ENCODE measurements around the gene HMGN4. TPM values are rescaled to one million over a fixed set of nuclear protein-coding genes. Genes with fewer than 3 reads are reported as not detected.

The HMGN4 gene
- total and polyA plus RNA-seq, 9 of the 15 experiments (the other 6 are each of a cell fraction or from before 2014, with no cell fraction given): 35.4 to 134 (median 94.1) TPM

DNA sequence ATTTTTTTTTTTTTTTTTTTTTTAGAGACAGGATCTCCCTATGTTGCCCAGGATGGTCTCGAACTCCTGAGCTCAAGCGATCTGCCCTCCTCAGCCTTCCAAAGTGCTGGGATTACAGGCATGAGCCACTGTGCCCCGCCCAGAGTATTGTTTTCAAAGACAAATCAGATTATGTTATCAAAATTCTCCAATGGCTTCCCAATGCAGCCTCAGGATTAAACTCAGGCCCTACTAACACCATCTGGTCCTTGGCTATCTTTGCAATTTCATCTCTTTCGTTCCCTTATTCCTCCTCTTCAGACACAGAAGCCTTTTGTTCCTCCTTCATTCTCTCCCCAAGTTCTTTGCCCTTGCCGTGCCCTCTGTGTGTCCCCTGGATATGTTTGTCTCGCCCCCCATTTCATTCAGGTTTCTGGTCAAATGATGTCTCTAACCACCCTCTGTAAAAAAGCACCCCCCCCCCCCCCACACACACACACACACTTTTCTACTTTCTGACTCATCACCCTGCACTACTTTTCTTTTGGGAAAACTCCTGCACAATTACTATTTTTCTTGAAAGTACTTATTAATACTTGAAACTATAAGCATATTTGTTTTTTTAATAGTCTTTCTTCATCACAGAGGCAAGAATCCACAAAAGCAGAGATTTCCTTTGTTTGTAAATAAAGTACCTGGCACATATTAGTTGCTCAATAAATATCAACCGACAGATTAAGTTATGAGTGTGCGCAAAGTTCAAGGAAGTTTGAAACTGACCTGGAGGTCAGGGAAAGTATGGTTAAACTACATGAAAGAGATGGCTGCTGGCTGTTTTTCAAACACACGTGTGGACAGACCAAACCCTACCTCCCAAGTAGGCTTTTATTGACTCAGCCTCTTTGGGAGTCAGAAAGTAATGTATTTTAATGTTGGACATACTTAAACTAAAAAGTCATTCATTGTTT is 21.4 kb upstream of the HMGN4 start (continued):
- TF ChIP-seq HOMEZ (CRISPR knock-in tag; IDR thresholded peaks at IDR 0.05) (no peak), TOE1 (IDR thresholded peaks at IDR 0.05; ENCODE audit: borderline replicate concordance) (no peak), TOE1 (CRISPR knock-in tag; IDR thresholded peaks at IDR 0.05; ENCODE audit: borderline replicate concordance, low read depth) (no peak), ZNF77 (CRISPR knock-in tag; IDR thresholded peaks at IDR 0.05) (no peak), KDM5B (IDR thresholded peaks at IDR 0.05; ENCODE audit: insufficient replicate concordance, low read depth, low read length) (no peak), POLR2H (tag; IDR thresholded peaks at IDR 0.05; ENCODE audit: low read depth) (no peak), C11orf30 (IDR thresholded peaks at IDR 0.05; ENCODE audit: low read depth) (no peak), ZC3H8 (IDR thresholded peaks at IDR 0.05) (no peak), NFXL1 (CRISPR knock-in tag; IDR thresholded peaks at IDR 0.05) (no peak), ATF3 (IDR thresholded peaks at IDR 0.05) (peak; percentile 86), ATF3 (CRISPR knock-in tag; conservative IDR thresholded peaks at IDR 0.05) (no peak), ZBTB33 (CRISPR knock-in tag; IDR thresholded peaks at IDR 0.05) (no peak), NFE2L1 (tag; IDR thresholded peaks at IDR 0.05; ENCODE audit: borderline replicate concordance, low read depth) (no peak), RNF2 (IDR thresholded peaks at IDR 0.05) (no peak), RBM22 (IDR thresholded peaks at IDR 0.05; ENCODE audit: low read depth, low read length, poor library complexity, severe bottlenecking) (no peak), EZH2 (IDR thresholded peaks at IDR 0.05; ENCODE audit: borderline replicate concordance, low read depth, low read length) (no peak), ZKSCAN3 (CRISPR knock-in tag; IDR thresholded peaks at IDR 0.05) (no peak), NR2C2 (CRISPR knock-in tag; IDR thresholded peaks at IDR 0.05) (no peak), NR2C2 (tag; IDR thresholded peaks at IDR 0.05) (no peak), ZEB2 (IDR thresholded peaks at IDR 0.05) (no peak), E2F4 (CRISPR knock-in tag; IDR thresholded peaks at IDR 0.05; ENCODE audit: low read depth) (no peak)
- TF ChIP-seq, protein P1, sequence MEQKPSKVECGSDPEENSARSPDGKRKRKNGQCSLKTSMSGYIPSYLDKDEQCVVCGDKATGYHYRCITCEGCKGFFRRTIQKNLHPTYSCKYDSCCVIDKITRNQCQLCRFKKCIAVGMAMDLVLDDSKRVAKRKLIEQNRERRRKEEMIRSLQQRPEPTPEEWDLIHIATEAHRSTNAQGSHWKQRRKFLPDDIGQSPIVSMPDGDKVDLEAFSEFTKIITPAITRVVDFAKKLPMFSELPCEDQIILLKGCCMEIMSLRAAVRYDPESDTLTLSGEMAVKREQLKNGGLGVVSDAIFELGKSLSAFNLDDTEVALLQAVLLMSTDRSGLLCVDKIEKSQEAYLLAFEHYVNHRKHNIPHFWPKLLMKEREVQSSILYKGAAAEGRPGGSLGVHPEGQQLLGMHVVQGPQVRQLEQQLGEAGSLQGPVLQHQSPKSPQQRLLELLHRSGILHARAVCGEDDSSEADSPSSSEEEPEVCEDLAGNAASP (IDR thresholded peaks at IDR 0.05): no peak

Measured in K562 (cell line).